ENCODE measurements around the gene SPATA33. TPM values are rescaled to one million over a fixed set of nuclear protein-coding genes. Genes with fewer than 3 reads are reported as not detected.

SPATA33 gene
- 2.5 and 2.8 TPM in 2 replicates for total RNA-seq

DNA sequence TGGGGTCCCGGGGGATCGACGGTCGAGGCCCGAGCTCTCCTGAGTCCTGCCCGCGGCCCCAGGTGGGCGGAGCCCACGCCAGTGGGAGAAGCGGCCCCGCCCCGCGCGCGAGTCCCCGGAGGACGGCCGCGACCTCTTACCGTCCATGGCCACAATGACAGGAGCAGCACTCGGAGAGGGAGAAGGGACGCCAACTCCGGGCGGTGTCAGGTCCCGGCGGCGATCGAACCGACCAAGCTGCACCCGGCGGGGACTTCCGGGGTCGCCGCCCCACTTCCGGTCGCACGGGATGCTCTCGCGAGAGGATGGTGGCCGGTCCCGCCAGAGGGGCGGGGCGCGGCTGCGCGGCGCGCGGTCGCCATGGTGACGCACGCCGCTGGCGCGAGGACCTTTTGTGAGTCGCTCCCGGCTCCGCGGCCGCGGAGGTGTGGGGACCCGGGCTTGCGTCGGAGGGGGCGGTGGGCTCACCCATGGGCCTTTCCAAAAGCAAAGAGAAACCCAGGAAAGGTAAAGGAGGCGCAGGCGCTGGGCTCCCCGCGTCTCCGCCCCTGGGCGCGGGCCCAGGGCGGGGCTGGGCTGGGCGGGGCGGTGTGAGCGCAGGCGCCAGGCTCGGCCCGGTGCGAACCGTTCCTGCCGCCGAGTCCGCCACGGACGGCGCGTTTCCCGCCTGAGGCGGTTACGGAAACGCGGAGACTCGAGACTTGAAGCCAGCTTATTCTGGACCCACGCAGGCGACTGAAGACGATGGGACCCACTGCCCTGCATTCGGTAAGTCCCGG lies at the start of gene SPATA33, which contains the start of gene CHMP1A:
TSS of gene SPATA33 (plus strand) at position 395 of the 779 bp plus-strand sequence. CDS start at position 471, 76 bp downstream.
TSS of gene CHMP1A (minus strand) at position 267 of the 779 bp plus-strand sequence. CDS start at position 147, 120 bp downstream.

GRCh38 chr16:89613231-89613953 lies 44.2 kb upstream of the SPATA33 start, which contains the start of gene DPEP1:
TSS of gene DPEP1 (plus strand) at chr16:89613642. CDS start at chr16:89630411, 16,769 bp downstream.

GRCh38 chr16:89686520-89687091 lies 29.0 kb downstream of the SPATA33 start, which contains the start of gene CDK10:
TSS of gene CDK10 (plus strand) at chr16:89686689. CDS start at chr16:89686711, 22 bp downstream.

DNA sequence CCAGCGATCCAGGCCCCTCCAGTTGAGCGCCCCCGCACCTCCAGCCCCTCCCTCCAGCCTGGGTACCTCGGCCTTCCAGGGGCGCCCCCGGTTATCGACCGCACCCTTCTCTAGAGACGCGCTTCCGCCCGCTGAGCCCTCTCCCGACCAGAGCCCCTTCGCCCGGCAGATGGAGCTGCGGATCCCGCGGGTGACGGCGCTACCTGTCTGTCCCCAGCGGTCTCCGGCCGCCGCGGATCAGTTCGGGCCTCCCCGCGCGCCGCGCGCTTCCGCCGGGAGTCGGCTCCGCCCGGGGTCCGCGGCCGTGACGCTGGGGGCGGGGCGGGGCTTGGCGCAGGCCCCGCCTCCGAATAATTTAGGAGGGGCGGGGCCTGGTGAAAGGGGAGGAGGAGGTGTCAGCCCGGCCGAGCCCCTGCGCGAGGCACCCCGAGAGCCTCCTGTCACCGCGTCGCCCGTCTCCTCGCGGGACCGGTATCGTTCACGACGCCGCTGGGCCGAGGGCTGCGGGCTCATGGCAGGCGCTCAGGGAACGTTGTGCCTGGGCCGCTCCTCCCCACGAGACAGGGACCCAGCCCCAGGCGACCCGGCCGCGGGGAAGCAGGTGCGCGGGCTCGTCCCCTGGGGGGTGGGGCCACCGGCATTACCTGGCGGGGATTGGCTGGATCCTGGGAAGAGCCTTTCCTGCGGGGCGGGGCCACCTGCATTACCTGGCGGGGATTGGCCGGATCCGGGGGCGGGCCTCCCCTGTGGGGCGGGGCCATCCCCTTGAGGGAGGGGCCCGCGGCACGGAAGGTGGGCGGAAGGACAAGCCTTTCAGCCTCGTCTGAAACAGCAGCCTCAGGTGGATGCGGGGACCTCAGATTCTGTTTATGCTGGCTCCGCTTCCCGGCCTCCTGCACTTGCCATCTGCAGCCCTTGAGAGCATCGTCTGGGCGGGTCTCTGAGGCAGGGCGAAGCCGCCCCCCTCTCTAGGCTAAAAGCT lies 44.1 kb downstream of the SPATA33 start, which contains the start of gene SPATA2L:
TSS of gene SPATA2L (minus strand) at position 281 of the 982 bp plus-strand sequence. CDS start 473 bp downstream, outside the sequence.

Other genes starting within 250 kb of the SPATA33 start
- gene ANKRD11, start 167.3 kb upstream of the SPATA33 start, total RNA-seq = 49.4 and 65.8 TPM in 2 replicates
- gene SPG7, start 149.4 kb upstream of the SPATA33 start, total RNA-seq = 109 and 122 TPM in 2 replicates
- 2,119 and 2,522 TPM in 2 replicates for gene RPL13, start 97.2 kb upstream of the SPATA33 start, total RNA-seq
- gene CPNE7, start 82.1 kb upstream of the SPATA33 start, total RNA-seq = 8.9 and 12.2 TPM in 2 replicates
- gene DPEP1, start 44.2 kb upstream of the SPATA33 start, total RNA-seq = not detected in 2 replicates
- gene CHMP1A, start 128 bp upstream of the SPATA33 start, total RNA-seq = 75.3 and 94.5 TPM in 2 replicates
- 32.9 and 33.2 TPM in 2 replicates for gene CDK10, start 28.9 kb downstream of the SPATA33 start, total RNA-seq
- 8.9 and 13.6 TPM in 2 replicates for gene SPATA2L, start 43.9 kb downstream of the SPATA33 start, total RNA-seq
- gene VPS9D1, start 63.1 kb downstream of the SPATA33 start, total RNA-seq = 7.7 and 9.2 TPM in 2 replicates
- 13.2 and 14.9 TPM in 2 replicates for gene ZNF276, start 63.7 kb downstream of the SPATA33 start, total RNA-seq
- gene FANCA, start 158.8 kb downstream of the SPATA33 start, total RNA-seq = 6.9 and 13.9 TPM in 2 replicates
- 0.62 and 0.79 TPM in 2 replicates for gene SPIRE2, start 170.6 kb downstream of the SPATA33 start, total RNA-seq
- gene TCF25, start 215.8 kb downstream of the SPATA33 start, total RNA-seq = 246 and 298 TPM in 2 replicates